ENCODE measurements around the gene GUCY2D.
A peak's percentile ranks its signal among the peaks of the same experiment; 100 is the strongest.
"Not testable (repeated sequence)": the region's sequence is repeated elsewhere in the genome, so short reads cannot be mapped to it uniquely, and the experiment has no call there.

Gene GUCY2D

DNA sequence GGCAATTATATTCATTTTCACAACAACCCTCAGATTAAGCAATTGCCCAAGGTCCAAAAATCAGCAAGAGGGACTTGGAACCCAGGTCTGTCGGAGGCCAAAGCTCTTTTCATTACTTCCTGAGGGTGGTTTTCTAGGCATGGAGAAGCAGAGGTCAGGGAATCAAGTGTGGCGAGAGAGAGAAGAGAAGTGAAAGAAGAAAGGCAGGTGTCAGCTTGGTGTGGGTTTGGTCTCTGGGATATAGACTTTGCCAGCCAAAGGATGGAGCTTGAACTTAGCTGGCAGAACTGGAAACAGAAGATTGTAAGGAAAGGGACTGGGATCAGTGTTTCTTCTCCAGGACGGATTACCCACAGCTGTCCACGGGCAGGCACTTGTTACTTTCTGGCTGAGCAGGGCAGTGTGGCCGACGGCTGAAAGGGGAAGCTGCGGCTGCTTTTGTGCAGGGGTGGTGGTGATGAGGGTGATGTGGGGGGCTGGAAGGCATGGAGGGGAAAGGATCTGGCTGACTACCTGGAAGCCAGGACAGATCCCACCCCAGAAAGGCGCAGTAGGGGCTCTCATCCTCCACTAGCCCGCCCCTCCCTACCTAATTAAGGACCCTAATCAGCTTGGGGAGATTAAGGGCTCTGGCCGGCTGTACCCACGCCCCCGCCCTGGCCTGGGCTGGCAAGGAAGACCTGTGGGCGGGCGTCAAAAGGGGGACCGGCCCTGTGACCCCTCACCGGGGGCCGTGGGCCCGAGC, at the start of gene GUCY2D:
Gene GUCY2D (plus strand): TSS at position 640 of the 745 bp plus-strand sequence. CDS start 433 bp downstream, outside the sequence.
- ChIA-PET POLR2A (no interaction called here), CTCF (interaction anchor here (0.7 to 2.1 kb wide), 16 partner anchors 9 to 315 kb away, joined by 3 to 29 read pairs (median 4); partner anchors contain the start of genes NAA38, RNF227 and TP53)
- peak; percentile 58 for DNase-seq (ENCODE audit: extremely low spot score)
- no peak for TF ChIP-seq CTCF (IDR thresholded peaks at IDR 0.05; ENCODE audit: control extremely low read depth, extremely low read depth, low read depth, missing control alignments)

DNA sequence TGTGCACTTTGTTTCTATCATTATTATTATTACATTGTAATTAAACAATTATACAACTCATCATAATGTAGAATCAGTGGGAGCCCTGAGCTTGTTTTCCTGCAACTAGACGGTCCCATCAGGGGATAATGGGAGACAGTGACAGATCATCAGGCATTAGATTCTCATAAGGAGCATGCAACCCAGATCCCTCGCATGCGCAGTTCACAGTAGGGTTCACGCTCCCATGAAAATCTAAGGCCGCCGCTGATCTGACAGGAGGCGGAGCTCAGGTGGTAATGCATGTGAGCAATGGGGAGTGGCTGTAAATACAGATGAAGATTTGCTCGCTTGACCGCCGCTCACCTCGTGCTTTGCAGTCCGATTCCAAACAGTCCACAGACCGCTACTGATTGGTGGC, 49.1 kb upstream of the GUCY2D start:
- CTCF ChIA-PET = interaction anchor here (1.0 to 2.5 kb wide), 7 partner anchors 14 to 140 kb away, joined by 3 to 12 read pairs (median 4); no protein-coding TSS in a partner anchor
- DNase-seq (ENCODE audit: extremely low spot score); POLR2A ChIA-PET: not testable (repeated sequence)

DNA sequence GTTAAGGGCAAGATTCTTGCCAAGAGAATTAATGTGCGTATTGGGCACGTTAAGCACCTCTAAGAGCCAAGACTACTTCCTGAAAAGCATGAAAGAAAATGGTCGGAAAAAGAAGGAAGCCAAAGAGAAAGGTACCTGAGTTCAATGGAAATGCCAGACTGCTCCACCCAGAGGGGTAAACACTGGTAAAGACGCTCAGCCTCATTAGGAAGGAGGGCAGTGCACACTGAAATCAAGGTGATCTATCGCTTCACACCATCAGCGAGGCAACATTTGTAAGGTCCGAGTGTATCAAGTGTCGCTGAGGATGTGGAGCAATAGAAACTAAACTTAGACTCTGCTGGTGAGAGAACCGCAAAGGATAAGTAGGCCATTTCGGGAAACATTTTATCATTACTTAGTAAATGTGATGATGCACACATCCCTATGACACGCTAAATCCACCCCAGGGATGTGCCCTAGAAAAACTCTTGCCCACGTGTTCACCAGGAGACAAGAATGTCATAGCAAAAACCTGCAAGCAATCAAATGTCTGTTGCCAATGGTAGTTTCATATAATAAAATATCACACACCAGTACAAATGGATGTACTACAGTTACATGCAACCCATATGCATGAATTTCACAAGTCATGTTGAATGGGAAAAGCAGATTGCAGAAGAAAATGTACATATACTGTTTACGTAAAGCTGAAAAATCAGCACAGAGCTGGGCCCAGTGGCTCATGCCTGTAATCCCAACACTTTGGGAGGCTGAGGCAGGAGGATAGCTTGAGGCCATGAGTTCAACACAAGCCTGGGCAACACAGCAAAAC, 46.8 kb upstream of the GUCY2D start:
- CTCF ChIA-PET = interaction anchor here (0.8 to 1.2 kb wide), 4 partner anchors 17 to 57 kb away, joined by 3 read pairs; no protein-coding TSS in a partner anchor
- no peak for TF ChIP-seq CTCF (IDR thresholded peaks at IDR 0.05; ENCODE audit: control extremely low read depth, extremely low read depth, low read depth, missing control alignments)
- DNase-seq (ENCODE audit: extremely low spot score) = no peak
- POLR2A ChIA-PET = no interaction called here

- CTCF ChIA-PET = interaction anchor here (0.8 to 1.2 kb wide), 4 partner anchors 18 to 58 kb away, joined by 3 read pairs; no protein-coding TSS in a partner anchor
These were observed 46.0 kb upstream of the GUCY2D start for GRCh38 chr17:7956228-7956965.

DNA sequence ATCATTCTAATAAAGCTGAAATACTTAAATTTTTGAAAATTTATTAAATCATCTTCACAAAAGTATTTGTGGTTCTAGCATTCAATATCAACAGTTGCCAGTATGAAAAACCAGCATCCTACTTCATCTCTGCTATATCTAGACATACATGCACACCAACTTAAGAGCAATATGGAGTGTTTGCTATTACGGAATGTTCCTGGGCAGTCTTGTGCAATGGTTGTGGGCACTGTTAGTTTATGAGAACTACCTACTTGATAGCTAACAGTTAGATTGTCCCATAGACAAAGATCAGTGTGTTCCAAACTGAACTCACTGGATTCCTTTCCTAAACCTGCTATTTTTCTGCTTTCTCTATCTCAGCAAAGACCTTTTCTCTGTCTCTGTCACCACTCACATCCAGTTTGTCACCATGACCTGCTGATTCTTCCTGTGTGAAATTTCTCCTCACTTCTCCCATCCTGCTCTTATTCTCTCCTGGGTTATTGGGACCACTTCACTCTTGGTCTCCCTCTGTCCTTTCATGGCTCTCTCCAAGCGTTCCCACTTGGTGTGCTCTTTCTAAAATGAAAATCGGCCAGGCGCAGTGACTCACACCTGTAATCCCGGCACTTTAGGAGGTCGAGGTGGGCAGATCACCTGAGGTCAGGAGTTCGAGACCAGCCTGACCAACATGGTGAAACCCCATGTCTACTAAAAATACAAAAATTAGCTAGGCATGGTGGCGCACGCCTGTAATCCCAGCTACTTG, 42.7 kb upstream of the GUCY2D start:
- ChIA-PET CTCF (no interaction called here), POLR2A (no interaction called here)
- no peak for DNase-seq (ENCODE audit: extremely low spot score)
- no peak for TF ChIP-seq CTCF (IDR thresholded peaks at IDR 0.05; ENCODE audit: control extremely low read depth, extremely low read depth, low read depth, missing control alignments)

More at GRCh38 chr17:7956228-7956965, 46.0 kb upstream of the GUCY2D start:
- TF ChIP-seq CTCF (IDR thresholded peaks at IDR 0.05; ENCODE audit: control extremely low read depth, extremely low read depth, low read depth, missing control alignments) = no peak
- DNase-seq (ENCODE audit: extremely low spot score) = no peak
- POLR2A ChIA-PET = interaction anchor here (0.6 kb wide), 1 partner anchor 12 kb away, joined by 4 read pairs; no protein-coding TSS in a partner anchor

DNA sequence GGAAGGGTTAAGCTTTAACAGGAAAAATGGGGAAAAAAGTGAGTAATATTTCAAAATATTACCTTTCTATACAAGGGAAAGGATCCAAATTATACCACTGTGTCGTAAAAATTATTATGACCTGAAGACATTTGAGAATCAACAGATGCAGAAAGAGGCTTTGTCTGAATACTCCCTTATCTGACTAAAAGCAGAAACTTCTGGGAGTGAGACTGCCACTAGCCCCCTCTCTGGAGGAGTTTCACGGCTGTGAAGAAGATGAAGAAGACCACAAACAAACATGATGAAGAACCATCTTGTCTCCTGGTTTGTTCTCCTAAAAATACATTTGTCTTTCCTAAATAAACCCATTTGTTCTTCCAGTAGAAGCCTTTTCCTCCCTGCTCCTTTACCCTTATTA, 41.0 kb upstream of the GUCY2D start:
- no peak for DNase-seq (ENCODE audit: extremely low spot score)
- ChIA-PET CTCF (no interaction called here), POLR2A (no interaction called here)
- no peak for TF ChIP-seq CTCF (IDR thresholded peaks at IDR 0.05; ENCODE audit: control extremely low read depth, extremely low read depth, low read depth, missing control alignments)
